PC-9 (cell line): ENCODE data around the gene PRR33. TPM values are rescaled to one million over a fixed set of nuclear protein-coding genes. Genes with fewer than 3 reads are reported as not detected.

ENCODE experiments used
- BruUV-seq: library from RNA; stranded (reverse); fragments of 400-500 nt; replicated peaks from 2 replicates; lab custom pipeline; 2021; lab: Mats Ljungman, UMichigan
- CTCF ChIA-PET: fragments of 300-600 bp; sonication (Branson Sonifier 250); formaldehyde crosslinking; loops from one replicate; lab custom pipeline; 2022; ENCODE audit warnings: antibody characterized with exemption; lab: Charles Lee
- POLR2A ChIA-PET: fragments of 300-600 bp; sonication (Branson Sonifier 250); formaldehyde crosslinking; loops from one replicate; lab custom pipeline; 2022; ENCODE audit warnings: antibody characterized with exemption; ENCODE audit not compliant: unreplicated experiment; lab: Charles Lee
- DNase-seq, 2 experiments: peaks; one replicate each; pipeline versions ENCODE4 v3.0.0 to v3.0.0-alpha.2; 2015 to 2022; ENCODE audit warnings: mixed read lengths in 1 of 2
- H2AFZ ChIP-seq: fragments of 200-600 bp; sonication (generic); 2 replicates; pipeline ENCODE4 v1.8.1; 2017; ENCODE audit warnings: antibody characterized with exemption
- H3F3A ChIP-seq: fragments of 200-600 bp; sonication (generic); 2 replicates; pipeline ENCODE4 v1.8.1; 2017; ENCODE audit warnings: antibody characterized with exemption, mild to moderate bottlenecking, low read depth; ENCODE audit not compliant: insufficient read depth
- H3K27ac ChIP-seq: fragments of 200-600 bp; sonication (generic); 2 replicates; pipeline ENCODE4 v1.6.1; 2016; ENCODE audit warnings: mixed run types
- H3K27me3 ChIP-seq: fragments of 200-600 bp; sonication (generic); 2 replicates; pipeline ENCODE4 v1.6.1; 2016; ENCODE audit warnings: low read depth, mixed run types; ENCODE audit not compliant: insufficient read depth
- H3K36me3 ChIP-seq: fragments of 200-600 bp; sonication (generic); 2 replicates; pipeline ENCODE4 v1.6.1; 2016; ENCODE audit warnings: low read depth, mixed run types
- H3K4me1 ChIP-seq: fragments of 200-600 bp; sonication (generic); replicated peaks from 2 replicates; pipeline ENCODE4 v1.6.1; 2016; ENCODE audit warnings: mixed run types; ENCODE audit not compliant: insufficient read depth
- H3K4me2 ChIP-seq: fragments of 200-600 bp; sonication (generic); 2 replicates; pipeline ENCODE4 v1.6.1; 2017; ENCODE audit warnings: mixed run types
- H3K4me3 ChIP-seq: fragments of 200-600 bp; sonication (generic); 2 replicates; pipeline ENCODE4 v1.6.1; 2016; ENCODE audit warnings: mixed run types
- H3K79me2 ChIP-seq: fragments of 200-600 bp; sonication (generic); 2 replicates; pipeline ENCODE4 v1.6.1; 2017; ENCODE audit warnings: low read depth, mixed run types
- H3K9me2 ChIP-seq: fragments of 200-600 bp; sonication (generic); 2 replicates; pipeline ENCODE4 v1.8.1; 2017; ENCODE audit warnings: mild to moderate bottlenecking; ENCODE audit not compliant: insufficient read depth
- H3K9me3 ChIP-seq: fragments of 200-600 bp; sonication (generic); 2 replicates; pipeline ENCODE4 v1.8.1; 2016; ENCODE audit warnings: low read depth; ENCODE audit not compliant: insufficient read depth
- H4K20me1 ChIP-seq: fragments of 200-600 bp; sonication (generic); 2 replicates; pipeline ENCODE4 v1.8.1; 2017; ENCODE audit not compliant: insufficient read depth
- EZH2 ChIP-seq: fragments of 200-600 bp; sonication (generic); IDR thresholded peaks from 2 replicates; pipeline ENCODE4 v1.8.0; 2017; ENCODE audit warnings: antibody characterized with exemption, low read depth
- intact Hi-C: fragments of 100-400 bp; cut with micrococcal nuclease; formaldehyde crosslinking; loops from one replicate; pipeline ENCODE4 v1.10.0; 2022; ENCODE audit not compliant: unreplicated experiment
- total RNA-seq: library from RNA; stranded (reverse); gene quantifications from 2 replicates; pipeline ENCODE4 v1.2.3, GENCODE V29; 2021
- TF ChIP-seq, protein P1 (sequence below): fragments of 200-600 bp; sonication (generic); conservative IDR thresholded peaks from 2 replicates; pipeline ENCODE4 v1.6.1; 2017; ENCODE audit warnings: mixed run types, antibody characterized with exemption, mild to moderate bottlenecking, moderate library complexity

Gene PRR33
- total RNA-seq, 1 experiment from 2014 or later = not detected

DNA sequence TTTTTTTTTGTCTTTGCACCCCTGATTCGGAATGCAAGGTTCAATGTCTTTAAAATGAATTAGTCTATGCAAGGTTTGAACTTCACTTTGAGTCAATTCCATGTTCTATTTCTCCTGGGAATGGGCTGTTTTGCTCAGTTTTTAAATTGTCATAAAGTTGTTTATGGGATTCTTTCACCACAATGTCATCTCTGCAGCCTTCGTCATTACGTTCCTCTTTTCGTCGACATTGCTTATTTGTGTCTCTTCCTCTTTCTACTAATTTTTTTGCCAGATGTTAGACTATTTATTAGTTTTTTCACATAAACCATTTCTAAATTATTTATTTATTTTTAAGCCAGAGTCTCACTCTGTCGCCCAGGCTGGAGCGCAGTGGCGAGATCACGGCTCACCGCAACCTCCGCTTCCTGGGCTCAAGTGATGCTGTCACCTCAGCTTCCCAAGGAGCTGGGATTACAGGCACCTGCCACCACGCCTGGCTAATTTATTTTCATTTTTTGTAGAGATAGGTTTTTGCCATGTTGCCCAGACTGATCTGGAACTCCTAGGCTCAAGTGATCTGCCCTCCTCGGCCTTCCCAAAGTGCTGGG is 20.7 kb upstream of the PRR33 start:
- Histone ChIP-seq H4K20me1 (no peaks in the 10 kb centered on the region), H3K36me3 (no peaks in the 10 kb centered on the region), H3F3A (no peaks in the 10 kb centered on the region), H3K27ac (no peak overlapping the region), H3K4me2 (no peak overlapping the region), H3K9me2 (no peaks in the 10 kb centered on the region), H3K79me2 (no peaks in the 10 kb centered on the region), H3K4me3 (no peak overlapping the region), H2AFZ (no peak overlapping the region), H3K27me3 (peaks cover 30% of the 10 kb centered on the region), H3K9me3 (no peaks in the 10 kb centered on the region), H3K4me1 (no peaks in the 10 kb centered on the region)
- intact Hi-C loops = no loop called here
- TF ChIP-seq, protein P1, sequence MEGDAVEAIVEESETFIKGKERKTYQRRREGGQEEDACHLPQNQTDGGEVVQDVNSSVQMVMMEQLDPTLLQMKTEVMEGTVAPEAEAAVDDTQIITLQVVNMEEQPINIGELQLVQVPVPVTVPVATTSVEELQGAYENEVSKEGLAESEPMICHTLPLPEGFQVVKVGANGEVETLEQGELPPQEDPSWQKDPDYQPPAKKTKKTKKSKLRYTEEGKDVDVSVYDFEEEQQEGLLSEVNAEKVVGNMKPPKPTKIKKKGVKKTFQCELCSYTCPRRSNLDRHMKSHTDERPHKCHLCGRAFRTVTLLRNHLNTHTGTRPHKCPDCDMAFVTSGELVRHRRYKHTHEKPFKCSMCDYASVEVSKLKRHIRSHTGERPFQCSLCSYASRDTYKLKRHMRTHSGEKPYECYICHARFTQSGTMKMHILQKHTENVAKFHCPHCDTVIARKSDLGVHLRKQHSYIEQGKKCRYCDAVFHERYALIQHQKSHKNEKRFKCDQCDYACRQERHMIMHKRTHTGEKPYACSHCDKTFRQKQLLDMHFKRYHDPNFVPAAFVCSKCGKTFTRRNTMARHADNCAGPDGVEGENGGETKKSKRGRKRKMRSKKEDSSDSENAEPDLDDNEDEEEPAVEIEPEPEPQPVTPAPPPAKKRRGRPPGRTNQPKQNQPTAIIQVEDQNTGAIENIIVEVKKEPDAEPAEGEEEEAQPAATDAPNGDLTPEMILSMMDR = no peak
- no peak for TF ChIP-seq EZH2
- DNase-seq = no peak
- BruUV-seq = no TSS peak
- ChIA-PET CTCF (no interaction called here), POLR2A (no interaction called here)

DNA sequence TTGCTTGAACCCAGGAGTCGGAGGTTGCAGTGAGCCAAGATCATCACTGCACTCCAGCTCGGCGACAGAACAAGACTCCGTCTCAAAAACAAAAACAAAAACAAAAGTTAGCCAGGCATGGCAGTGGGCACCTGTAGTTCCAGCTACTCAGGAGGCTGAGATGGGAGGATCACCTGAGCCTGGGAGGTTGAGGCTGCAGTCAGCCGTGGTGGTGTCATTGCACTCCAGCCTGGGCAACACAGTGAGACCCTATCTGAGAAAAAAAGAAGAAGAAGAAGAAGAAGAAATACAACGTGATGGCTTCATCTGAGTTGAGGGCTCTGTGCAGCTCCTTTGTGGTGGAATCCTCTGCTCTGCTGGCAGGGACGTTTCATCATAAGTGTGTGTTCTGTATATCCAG is 17.8 kb upstream of the PRR33 start:
- ChIA-PET CTCF (no interaction called here), POLR2A (no interaction called here)
- H3K9me3 ChIP-seq = no peaks in the 10 kb centered on the region
- no peaks in the 10 kb centered on the region for H4K20me1 ChIP-seq
- BruUV-seq = no TSS peak
- no peak overlapping the region for H3K4me3 ChIP-seq
- no peak overlapping the region for H3K27ac ChIP-seq
- no peaks in the 10 kb centered on the region for H3K9me2 ChIP-seq
- H3K4me1 ChIP-seq = no peaks in the 10 kb centered on the region
- TF ChIP-seq, protein P1 = no peak
- TF ChIP-seq EZH2 = no peak
- intact Hi-C loops = no loop called here
- no peak for DNase-seq
- no peaks in the 10 kb centered on the region for H3F3A ChIP-seq
- no peaks in the 10 kb centered on the region for H3K36me3 ChIP-seq
- no peak overlapping the region for H2AFZ ChIP-seq
- peaks cover 46% of the 10 kb centered on the region for H3K27me3 ChIP-seq
- H3K4me2 ChIP-seq = no peak overlapping the region
- H3K79me2 ChIP-seq = no peaks in the 10 kb centered on the region

DNA sequence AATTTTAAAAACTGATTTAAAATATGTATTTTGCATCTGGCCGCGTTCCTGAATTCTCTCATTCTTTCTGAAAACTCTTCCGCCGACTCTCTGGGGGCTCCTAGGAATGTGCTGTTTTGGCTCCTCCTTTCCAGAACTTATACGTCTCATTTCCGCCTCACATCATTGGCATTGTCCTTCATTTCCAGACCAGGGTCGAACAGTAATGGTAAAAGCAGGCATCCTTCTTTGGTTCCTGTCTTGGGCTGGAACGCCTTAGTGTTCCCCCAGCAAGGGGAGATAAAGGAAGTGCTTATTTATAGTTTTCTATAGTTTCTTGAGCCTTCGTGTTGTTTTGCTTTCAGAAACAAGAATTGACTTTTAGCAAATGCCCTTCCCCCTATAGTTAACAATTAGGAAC is 16.9 kb upstream of the PRR33 start:
- peaks cover 46% of the 10 kb centered on the region for H3K27me3 ChIP-seq
- POLR2A ChIA-PET = no interaction called here
- H3K27ac ChIP-seq = no peak overlapping the region
- no peaks in the 10 kb centered on the region for H3K36me3 ChIP-seq
- no peaks in the 10 kb centered on the region for H3K9me2 ChIP-seq
- no peak overlapping the region for H3K4me3 ChIP-seq
- no peak overlapping the region for H2AFZ ChIP-seq
- no peaks in the 10 kb centered on the region for H3K79me2 ChIP-seq
- no peaks in the 10 kb centered on the region for H3K9me3 ChIP-seq
- no peak overlapping the region for H3K4me2 ChIP-seq
- H3K4me1 ChIP-seq = no peaks in the 10 kb centered on the region
- no TSS peak for BruUV-seq
- DNase-seq = no peak
- H4K20me1 ChIP-seq = no peaks in the 10 kb centered on the region
- intact Hi-C loops = no loop called here
- TF ChIP-seq, protein P1 = no peak
- TF ChIP-seq EZH2 = no peak
- CTCF ChIA-PET = no interaction called here
- no peaks in the 10 kb centered on the region for H3F3A ChIP-seq
